ENCODE measurements around the gene MASTL. TPM values are rescaled to one million over a fixed set of nuclear protein-coding genes. Genes with fewer than 3 reads are reported as not detected.
"Not testable (repeated sequence)": the region's sequence is repeated elsewhere in the genome, so short reads cannot be mapped to it uniquely, and the experiment has no call there.

Gene MASTL
- total RNA-seq, 1 experiment from 2014 or later = 12.3 TPM

- CTCF ChIA-PET = no interaction called here
- peak overlapping the region; percentile 96 for H3K27ac ChIP-seq (ENCODE audit: low read length)
- intact Hi-C loops (cut with micrococcal nuclease; ENCODE audit: unreplicated experiment) (no loop called here), in situ Hi-C loops (cut with HindIII; ENCODE audit: low pct_unique_long_range_greater_than_20kb, low sequenced_read_pairs) (no loop called here)
- H3K36me3 ChIP-seq (ENCODE audit: control insufficient read depth, insufficient read depth, low read length) = peaks cover 14% of the 10 kb centered on the region
- no peaks in the 10 kb centered on the region for H3K27me3 ChIP-seq (ENCODE audit: control insufficient read depth, insufficient read depth, low read length)
- no peaks in the 10 kb centered on the region for H3K9me3 ChIP-seq (ENCODE audit: control insufficient read depth, insufficient read depth, low read depth, low read length)
- POLR2A ChIA-PET = no interaction called here
- DNase-seq (ENCODE audit: low read depth, low spot score) = no peak
- H3K4me1 ChIP-seq (ENCODE audit: control insufficient read depth, insufficient read depth, low read length) = peaks cover 11% of the 10 kb centered on the region
- TF ChIP-seq REST (IDR thresholded peaks at IDR 0.05; ENCODE audit: insufficient read depth in 1 of 2, low read depth in 2 of 2, low read length in 1 of 2) = no peak
- no peak for TF ChIP-seq SIN3A (IDR thresholded peaks at IDR 0.05; ENCODE audit: borderline replicate concordance, insufficient read depth, low read depth, low read length)
- no peak for TF ChIP-seq TCF7L2 (IDR thresholded peaks at IDR 0.05; ENCODE audit: low read depth, low read length)
- ATAC-seq = no peak
- peak overlapping the region; percentile 94 to 95 for H3K4me3 ChIP-seq (ENCODE audit: low read depth in 2 of 2, low read length in 2 of 2)
- BruUV-seq (replicated peaks) = no TSS peak
These were observed 1.8 kb upstream of the MASTL start for GRCh38 chr10:27153329-27153728.

- peaks cover 13% of the 10 kb centered on the region for H3K36me3 ChIP-seq (ENCODE audit: control insufficient read depth, insufficient read depth, low read length)
- TSS peak; percentile 88 for BruUV-seq (replicated peaks)
- H3K27ac ChIP-seq (ENCODE audit: low read length) = peak overlapping the region; percentile 96
- in situ Hi-C loops (cut with HindIII; ENCODE audit: low pct_unique_long_range_greater_than_20kb, low sequenced_read_pairs) (no loop called here), intact Hi-C loops (cut with micrococcal nuclease; ENCODE audit: unreplicated experiment) (no loop called here)
- H3K9me3 ChIP-seq (ENCODE audit: control insufficient read depth, insufficient read depth, low read depth, low read length) = no peaks in the 10 kb centered on the region
- H3K4me1 ChIP-seq (ENCODE audit: control insufficient read depth, insufficient read depth, low read length) = peaks cover 11% of the 10 kb centered on the region
- H3K4me3 ChIP-seq (ENCODE audit: low read depth in 2 of 2, low read length in 2 of 2) = peak overlapping the region; percentile 94 to 95
- TF ChIP-seq CTCF (IDR thresholded peaks at IDR 0.05) (no peak), SIN3A (IDR thresholded peaks at IDR 0.05; ENCODE audit: borderline replicate concordance, insufficient read depth, low read depth, low read length) (no peak), POLR2AphosphoS5 (IDR thresholded peaks at IDR 0.05; ENCODE audit: low read depth, low read length) (no peak), REST (IDR thresholded peaks at IDR 0.05; ENCODE audit: insufficient read depth in 1 of 2, low read depth in 2 of 2, low read length in 1 of 2) (no peak), TCF7L2 (IDR thresholded peaks at IDR 0.05; ENCODE audit: low read depth, low read length) (no peak)
- H3K27me3 ChIP-seq (ENCODE audit: control insufficient read depth, insufficient read depth, low read length) = no peaks in the 10 kb centered on the region
- CTCF ChIA-PET = interaction anchor here (0.6 kb wide), 1 partner anchor 99 kb away, joined by 5 read pairs; no protein-coding TSS in a partner anchor
- POLR2A ChIA-PET = no interaction called here
- peak; percentile 6; the same call in 1 of the 2 replicates for ATAC-seq
- DNase-seq (ENCODE audit: low read depth, low spot score) = no peak
These were observed 1.3 kb upstream of the MASTL start for GRCh38 chr10:27153845-27154193.

GRCh38 chr10:27156566-27156965 is 1.4 kb downstream of the MASTL start:
- CTCF ChIA-PET; in situ Hi-C loops (cut with HindIII; ENCODE audit: low pct_unique_long_range_greater_than_20kb, low sequenced_read_pairs); intact Hi-C loops (cut with micrococcal nuclease; ENCODE audit: unreplicated experiment); H3K27me3 ChIP-seq (ENCODE audit: control insufficient read depth, insufficient read depth, low read length); BruUV-seq (replicated peaks); H3K9me3 ChIP-seq (ENCODE audit: control insufficient read depth, insufficient read depth, low read depth, low read length); ATAC-seq; DNase-seq (ENCODE audit: low read depth, low spot score); POLR2A ChIA-PET: not testable (repeated sequence)
- Histone ChIP-seq H3K4me1 (ENCODE audit: control insufficient read depth, insufficient read depth, low read length) (peaks cover 11% of the 10 kb centered on the region), H3K27ac (ENCODE audit: low read length) (peak overlapping the region; percentile 86), H3K36me3 (ENCODE audit: control insufficient read depth, insufficient read depth, low read length) (peaks cover 19% of the 10 kb centered on the region), H3K4me3 (ENCODE audit: low read depth in 2 of 2, low read length in 2 of 2) (peak overlapping the region; percentile 94 to 95)
